K562 (cell line): ENCODE measurements around the gene UCHL1. TPM values are rescaled to one million over a fixed set of nuclear protein-coding genes. Genes with fewer than 3 reads are reported as not detected.

ENCODE experiments used
- ATAC-seq: fragments of 200-7000 bp; cut with Tn5 transposase; 3 replicates; pipeline ENCODE4 v1.9.1; 2020; ENCODE audit warnings: moderate library complexity
- BruUV-seq: library from RNA; stranded (reverse); fragments of 400-500 nt; replicated peaks from 2 replicates; lab custom pipeline; 2021; lab: Mats Ljungman, UMichigan
- CTCF ChIA-PET: fragments of 300-600 bp; formaldehyde crosslinking; extraction: SDS; loops from one replicate; lab custom pipeline; 2021; ENCODE audit warnings: low intra/inter-chr PET ratio; lab: Yijun Ruan, JAX
- POLR2A ChIA-PET: fragments of 300-600, 350-650 bp; sonication (Branson Sonifier 250); formaldehyde crosslinking; extraction: SDS; loops from one replicate; lab custom pipeline; 2021; ENCODE audit warnings: antibody characterized with exemption, inconsistent platforms; lab: Yijun Ruan, JAX
- DNase-seq, 4 experiments: peaks; one replicate each; pipeline versions ENCODE4 v3.0.0 to v3.0.0-alpha.2; 2011 to 2018; ENCODE audit warnings: low spot score in 3 of 4, mixed read lengths in 3 of 4; ENCODE audit errors: extremely low read depth in 1 of 4
- FAIRE-seq: peaks from 2 replicates; lab custom pipeline; 2011; peaks lifted over from hg19 to GRCh38; lab: Jason Lieb, UNC
- H2AFZ ChIP-seq: 2 replicates; pipeline ENCODE4 v1.6.0; 2011; ENCODE audit warnings: low read depth, low read length, control low read depth, inconsistent platforms
- H3K27ac ChIP-seq: fragments of 200-600 bp; 3 replicates; pipeline ENCODE4 v1.8.0; 2011; ENCODE audit warnings: low read depth, mild to moderate bottlenecking, control low read depth, inconsistent platforms, low read length, moderate library complexity, mixed read lengths; ENCODE audit errors: extremely low read depth
- H3K27me3 ChIP-seq, 2 experiments: fragments of 300-600 bp in 1 of 2; 2 replicates in 1 of 2; 3 replicates in 1 of 2; pipeline versions ENCODE4 v1.6.0 to v1.8.0; 2011; ENCODE audit warnings: inconsistent platforms in 2 of 2, low read length in 2 of 2, mild to moderate bottlenecking in 1 of 2, mixed read lengths in 1 of 2, moderate library complexity in 1 of 2; ENCODE audit not compliant: control insufficient read depth in 2 of 2, insufficient read depth in 2 of 2
- H3K36me3 ChIP-seq: fragments of 300-600 bp; 3 replicates; pipeline ENCODE4 v1.8.0; 2011; ENCODE audit warnings: mild to moderate bottlenecking, low read length, inconsistent platforms; ENCODE audit not compliant: control insufficient read depth, insufficient read depth
- H3K4me1 ChIP-seq, 2 experiments: fragments of 200-600 bp in 1 of 2; replicated peaks in 1 of 2; 2 replicates in 1 of 2; 3 replicates in 1 of 2; pipeline versions ENCODE4 v1.5.1 to v1.8.0; 2011; ENCODE audit warnings: inconsistent platforms in 2 of 2, low read length in 2 of 2, mild to moderate bottlenecking in 1 of 2, mixed read lengths in 1 of 2, moderate library complexity in 1 of 2; ENCODE audit not compliant: control insufficient read depth in 2 of 2, insufficient read depth in 2 of 2
- H3K4me2 ChIP-seq: 2 replicates; pipeline ENCODE4 v1.6.1; 2011; ENCODE audit warnings: low read length, control low read depth, inconsistent platforms, mixed read lengths; ENCODE audit not compliant: insufficient read depth
- H3K4me3 ChIP-seq: fragments of 200-600 bp; sonication (generic), shearing (Covaris generic); 2 replicates; pipeline ENCODE4 v1.5.1; 2016; ENCODE audit warnings: control low read depth, inconsistent platforms
- H3K79me2 ChIP-seq: fragments of 200-600 bp; 3 replicates; pipeline ENCODE4 v1.8.0; 2011; ENCODE audit warnings: low read length, inconsistent platforms; ENCODE audit not compliant: control insufficient read depth, insufficient read depth
- H3K9ac ChIP-seq, 2 experiments: 2 replicates each; pipeline versions ENCODE4 v1.6.0 to v1.6.1; 2011; ENCODE audit warnings: low read depth in 2 of 2, low read length in 2 of 2, control low read depth in 1 of 2, inconsistent platforms in 1 of 2, mild to moderate bottlenecking in 1 of 2, mixed read lengths in 1 of 2; ENCODE audit not compliant: insufficient read depth in 1 of 2
- H3K9me1 ChIP-seq: one replicate; pipeline ENCODE4 v1.6.0; 2011; ENCODE audit warnings: inconsistent platforms, mild to moderate bottlenecking, low read length, moderate library complexity; ENCODE audit not compliant: control insufficient read depth, insufficient read depth
- H3K9me3 ChIP-seq: replicated peaks from 2 replicates; pipeline ENCODE4 v1.5.1; 2011; ENCODE audit warnings: low read depth, low read length, inconsistent platforms; ENCODE audit not compliant: control insufficient read depth, insufficient read depth
- H4K20me1 ChIP-seq: replicated peaks from 2 replicates; pipeline ENCODE4 v1.6.1; 2011; ENCODE audit warnings: low read length, inconsistent platforms, mixed read lengths; ENCODE audit not compliant: control insufficient read depth, insufficient read depth
- C11orf30 ChIP-seq: fragments of 450-650 bp; IDR thresholded peaks from 2 replicates; pipeline ENCODE4 v1.6.1; 2016; ENCODE audit warnings: low read depth, mild to moderate bottlenecking
- IRF2 ChIP-seq: sonication (generic); formaldehyde crosslinking; IDR thresholded peaks from 2 replicates; pipeline ENCODE4 v1.8.1; 2022; ENCODE audit warnings: mild to moderate bottlenecking, missing genetic modification reagents
- MAFG ChIP-seq: fragments of 450-650 bp; conservative IDR thresholded peaks from 2 replicates; pipeline ENCODE4 v1.6.1; 2016; ENCODE audit warnings: missing genetic modification characterization, missing compliant biosample characterization
- NR2C1 ChIP-seq, 2 experiments: fragments of 450-650 bp; IDR thresholded peaks; 2 replicates each; pipeline ENCODE4 v1.6.1; 2017; ENCODE audit warnings: mild to moderate bottlenecking in 2 of 2, antibody characterized with exemption in 1 of 2, inconsistent platforms in 1 of 2, missing compliant biosample characterization in 1 of 2, missing genetic modification characterization in 1 of 2
- TRIM28 ChIP-seq: fragments of 450-650 bp; IDR thresholded peaks from 2 replicates; pipeline ENCODE4 v1.6.1; 2017
- ZNF316 ChIP-seq: fragments of 450-650 bp; IDR thresholded peaks from 2 replicates; pipeline ENCODE4 v1.6.1; 2016
- WGBS: fragments of 100-300 bp; shearing (Covaris generic); methylation state at CpG from one replicate; pipeline ENCODE4 v1.1.6; 2016; ENCODE audit warnings: low coverage, mixed read lengths; ENCODE audit not compliant: insufficient coverage; ENCODE audit errors: missing lambda C conversion rate; 5-methylcytosine and 5-hydroxymethylcytosine counted together
- in situ Hi-C: fragments of 300-500 bp; cut with MboI; formaldehyde crosslinking; loops from 4 replicates; pipeline ENCODE4 v1.15.0; 2018; ENCODE audit warnings: inconsistent platforms, mixed read lengths
- intact Hi-C: fragments of 100-400 bp; cut with micrococcal nuclease; formaldehyde crosslinking; loops from 2 replicates; pipeline ENCODE4 v1.14.2; 2022
- polyA plus RNA-seq, 8 experiments: library from polyadenylated mRNA; depleted of rRNA in 4 of 8; stranded (reverse) in 5 of 8; unstranded in 3 of 8; fragments of >200 nt; fragmentation: Nextera tagmentation in 2 of 8; fragmentation: Illumina TruSeq in 1 of 8; extraction: Ambion mirVana in 2 of 8; extraction: Trizol in 1 of 8; gene quantifications; 2 replicates each; pipeline versions ENCODE4 v1.2.1 to v1.2.3, GENCODE V29; 2011 to 2014; ENCODE audit warnings: inconsistent platforms in 1 of 8, missing spikeins in 1 of 8
- total RNA-seq, 7 experiments: library from RNA; depleted of rRNA in 6 of 7; stranded (reverse); fragments of >200 nt in 6 of 7; fragmentation: Illumina TruSeq in 2 of 7; extraction: Trizol in 2 of 7; gene quantifications; 2 replicates each; pipeline versions ENCODE4 v1.2.1 to v1.2.3, GENCODE V29; 2011 to 2021; ENCODE audit warnings: low replicate concordance in 1 of 7
- TF ChIP-seq, protein P1 (sequence below): fragments of 250-450 bp; sonication (Bioruptor Pico); IDR thresholded peaks from 2 replicates; pipeline ENCODE4 v1.8.0; 2022; ENCODE audit warnings: inconsistent platforms

The UCHL1 gene
- total and polyA plus RNA-seq, 9 of the 15 experiments (the other 6 are each of a cell fraction or from before 2014, with no cell fraction given): 0.42 TPM; not detected in 8

DNA sequence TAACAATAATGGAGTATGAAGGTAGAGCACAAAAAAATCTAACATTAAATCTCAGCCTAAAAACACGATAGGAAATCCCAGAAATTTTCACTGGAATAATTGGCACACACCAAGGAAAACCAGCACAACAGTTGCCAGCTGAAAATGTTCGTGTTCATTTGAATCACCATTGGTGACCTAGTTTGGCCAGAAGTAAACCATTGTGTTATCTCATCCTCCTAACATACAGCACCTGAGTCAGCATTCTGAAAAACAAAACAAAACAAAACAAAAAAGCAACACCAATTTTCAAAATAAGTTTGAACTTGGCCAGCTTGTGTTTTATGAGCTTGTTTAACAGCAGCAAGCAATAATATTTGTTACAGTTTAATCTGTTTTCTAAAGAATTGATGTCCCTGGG lies 41.1 kb downstream of the UCHL1 start:
- ATAC-seq (no peak), FAIRE-seq (no peak), DNase-seq (no peak)
- Histone ChIP-seq H4K20me1 (no peaks in the 10 kb centered on the region), H3K9me1 (no peaks in the 10 kb centered on the region), H3K9me3 (no peaks in the 10 kb centered on the region), H3K27ac (no peak overlapping the region), H3K27me3 (no peaks in the 10 kb centered on the region), H3K4me3 (no peak overlapping the region), H3K79me2 (no peaks in the 10 kb centered on the region), H3K4me2 (no peak overlapping the region), H3K9ac (no peak overlapping the region), H2AFZ (no peak overlapping the region), H3K4me1 (no peaks in the 10 kb centered on the region), H3K36me3 (no peaks in the 10 kb centered on the region)
- TF ChIP-seq MAFG (tag): 0 out of 2 replicates have a peak, but pooled peaks have one; percentile 32
- no peak for TF ChIP-seq IRF2 (CRISPR knock-in tag)
- peak; percentile 58 for TF ChIP-seq ZNF316
- no peak for TF ChIP-seq TRIM28
- no peak for TF ChIP-seq NR2C1 (IDR thresholded peaks at IDR 0.05)
- TF ChIP-seq NR2C1 (tag; IDR thresholded peaks at IDR 0.05): no peak
- TF ChIP-seq, protein P1, sequence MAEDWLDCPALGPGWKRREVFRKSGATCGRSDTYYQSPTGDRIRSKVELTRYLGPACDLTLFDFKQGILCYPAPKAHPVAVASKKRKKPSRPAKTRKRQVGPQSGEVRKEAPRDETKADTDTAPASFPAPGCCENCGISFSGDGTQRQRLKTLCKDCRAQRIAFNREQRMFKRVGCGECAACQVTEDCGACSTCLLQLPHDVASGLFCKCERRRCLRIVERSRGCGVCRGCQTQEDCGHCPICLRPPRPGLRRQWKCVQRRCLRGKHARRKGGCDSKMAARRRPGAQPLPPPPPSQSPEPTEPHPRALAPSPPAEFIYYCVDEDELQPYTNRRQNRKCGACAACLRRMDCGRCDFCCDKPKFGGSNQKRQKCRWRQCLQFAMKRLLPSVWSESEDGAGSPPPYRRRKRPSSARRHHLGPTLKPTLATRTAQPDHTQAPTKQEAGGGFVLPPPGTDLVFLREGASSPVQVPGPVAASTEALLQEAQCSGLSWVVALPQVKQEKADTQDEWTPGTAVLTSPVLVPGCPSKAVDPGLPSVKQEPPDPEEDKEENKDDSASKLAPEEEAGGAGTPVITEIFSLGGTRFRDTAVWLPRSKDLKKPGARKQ: no peak
- peak; percentile 46; the same call in 1 of the 2 replicates for TF ChIP-seq C11orf30
- ChIA-PET CTCF (no interaction called here), POLR2A (interaction anchor here (0.7 kb wide), 1 partner anchor 190 kb away, joined by 3 read pairs; no protein-coding TSS in a partner anchor)
- in situ Hi-C loops (no loop called here), intact Hi-C loops (no loop called here)
- no TSS peak for BruUV-seq
- WGBS: 3% methylated on average over 2 of the region's 2 CpGs
